ENCODE data around the gene RCL1.
A peak's percentile ranks its signal among the peaks of the same experiment; 100 is the strongest.

DNA sequence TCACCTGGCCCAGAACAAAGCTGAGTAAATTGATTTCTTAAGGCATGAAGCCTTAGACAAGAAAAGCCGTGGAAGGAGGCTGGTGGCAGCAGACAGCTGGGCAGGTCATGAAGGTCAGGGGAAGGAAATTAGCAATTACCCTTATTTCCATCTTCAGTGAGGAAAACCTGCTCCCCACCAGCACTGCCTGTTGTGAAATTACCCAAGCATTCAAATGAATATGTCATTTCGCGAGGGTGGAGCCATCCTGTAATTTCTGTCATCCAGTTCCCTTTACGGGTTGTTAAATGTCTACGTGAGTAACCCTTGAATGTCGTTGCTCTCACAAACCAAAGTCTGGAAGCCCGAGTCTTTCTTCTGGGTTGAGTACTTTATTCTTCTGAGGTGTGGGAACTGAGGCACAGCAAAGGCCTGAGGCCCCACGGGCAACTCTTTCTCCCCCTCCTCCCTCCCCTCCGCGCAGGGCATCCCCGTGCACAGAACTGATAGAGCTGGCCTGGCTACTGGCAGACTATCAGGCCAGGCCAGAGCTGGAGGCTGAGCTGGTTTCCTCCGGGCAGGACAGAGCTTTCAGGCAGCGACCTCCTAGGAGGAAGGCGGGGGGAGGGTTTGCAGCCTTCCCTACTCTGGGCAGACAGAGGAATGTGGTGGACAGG, 29.7 kb upstream of the RCL1 start:
- TF ChIP-seq POLR2A (IDR thresholded peaks at IDR 0.05; ENCODE audit: low read length) (peak; percentile 52), GATA1 (IDR thresholded peaks at IDR 0.05; ENCODE audit: low read depth, low read length) (peak; percentile 29)

Data from erythroblast (primary cell).